K562 (cell line): ENCODE results near the gene FARSA.

Source experiments
- BRCA1 ChIP-seq, 2 experiments: fragments of 450-650 bp in 1 of 2; sonication (generic) in 1 of 2; formaldehyde crosslinking in 1 of 2; IDR thresholded peaks; 2 replicates each; pipeline versions ENCODE4 v1.5.0 to v1.6.1; 2017 to 2020; ENCODE audit warnings: mild to moderate bottlenecking in 1 of 2, missing genetic modification reagents in 1 of 2
- BRF1 ChIP-seq: IDR thresholded peaks from 3 replicates; pipeline ENCODE4 v1.6.1; 2011; ENCODE audit warnings: borderline replicate concordance, mild to moderate bottlenecking; ENCODE audit not compliant: insufficient read length; ENCODE audit errors: extremely low read depth
- HCFC1 ChIP-seq: IDR thresholded peaks from 2 replicates; pipeline ENCODE4 v1.6.1; 2012; ENCODE audit warnings: low read depth, low read length, improper control_type of control experiment
- HIVEP1 ChIP-seq: fragments of 250-450 bp; sonication (Bioruptor Pico); IDR thresholded peaks from 2 replicates; pipeline ENCODE4 v1.4.0; 2020; ENCODE audit warnings: mild to moderate bottlenecking
- HMG20A ChIP-seq: fragments of 450-650 bp; formaldehyde crosslinking; conservative IDR thresholded peaks from 2 replicates; pipeline ENCODE4 v1.4.0; 2020; ENCODE audit warnings: mild to moderate bottlenecking, mixed read lengths
- HNRNPK ChIP-seq: fragments of 200-400 bp; formaldehyde crosslinking; IDR thresholded peaks from one replicate; pipeline ENCODE4 v1.6.1; 2018; ENCODE audit warnings: mild to moderate bottlenecking, low read depth, low read length; ENCODE audit not compliant: poor library complexity, severe bottlenecking
- NFIC ChIP-seq: fragments of 450-650 bp; IDR thresholded peaks from 2 replicates; pipeline ENCODE4 v1.6.1; 2017; ENCODE audit warnings: mild to moderate bottlenecking, inconsistent platforms
- NR3C1 ChIP-seq: sonication (generic); formaldehyde crosslinking; IDR thresholded peaks from 2 replicates; pipeline ENCODE4 v1.8.1; 2022; ENCODE audit warnings: missing genetic modification reagents
- POLR2A ChIP-seq: fragments of 450-650 bp; conservative IDR thresholded peaks from 2 replicates; pipeline ENCODE4 v1.6.1; 2016
- RBM25 ChIP-seq: fragments of 200-400 bp; formaldehyde crosslinking; IDR thresholded peaks from 2 replicates; pipeline ENCODE4 v1.6.1; 2018; ENCODE audit warnings: low read length, low read depth, moderate library complexity; ENCODE audit not compliant: severe bottlenecking
- TF ChIP-seq, protein P1 (sequence below): fragments of 250-450 bp; sonication (Bioruptor Pico); IDR thresholded peaks from 2 replicates; pipeline ENCODE4 v1.4.0; 2020; ENCODE audit warnings: mild to moderate bottlenecking, moderate library complexity
- TF ChIP-seq, protein P2 (sequence below): sonication (generic); formaldehyde crosslinking; IDR thresholded peaks from 2 replicates; pipeline ENCODE4 v1.8.0; 2022; ENCODE audit warnings: mild to moderate bottlenecking, missing genetic modification reagents
- TF ChIP-seq, protein P3 (sequence below): fragments of 200-800 bp; sonication (Bioruptor generic); IDR thresholded peaks from 2 replicates; pipeline ENCODE4 v1.6.1; 2016; ENCODE audit warnings: missing genetic modification characterization, missing compliant biosample characterization
- TF ChIP-seq, protein P4 (sequence below): fragments of 450-650 bp; IDR thresholded peaks from 2 replicates; pipeline ENCODE4 v1.6.1; 2018; ENCODE audit not compliant: partially characterized antibody

- no peak for TF ChIP-seq NFIC
- TF ChIP-seq BRCA1 (IDR thresholded peaks at IDR 0.05), result no peak
- TF ChIP-seq BRCA1 (CRISPR knock-in tag; IDR thresholded peaks at IDR 0.05), result no peak
- TF ChIP-seq, protein P1, sequence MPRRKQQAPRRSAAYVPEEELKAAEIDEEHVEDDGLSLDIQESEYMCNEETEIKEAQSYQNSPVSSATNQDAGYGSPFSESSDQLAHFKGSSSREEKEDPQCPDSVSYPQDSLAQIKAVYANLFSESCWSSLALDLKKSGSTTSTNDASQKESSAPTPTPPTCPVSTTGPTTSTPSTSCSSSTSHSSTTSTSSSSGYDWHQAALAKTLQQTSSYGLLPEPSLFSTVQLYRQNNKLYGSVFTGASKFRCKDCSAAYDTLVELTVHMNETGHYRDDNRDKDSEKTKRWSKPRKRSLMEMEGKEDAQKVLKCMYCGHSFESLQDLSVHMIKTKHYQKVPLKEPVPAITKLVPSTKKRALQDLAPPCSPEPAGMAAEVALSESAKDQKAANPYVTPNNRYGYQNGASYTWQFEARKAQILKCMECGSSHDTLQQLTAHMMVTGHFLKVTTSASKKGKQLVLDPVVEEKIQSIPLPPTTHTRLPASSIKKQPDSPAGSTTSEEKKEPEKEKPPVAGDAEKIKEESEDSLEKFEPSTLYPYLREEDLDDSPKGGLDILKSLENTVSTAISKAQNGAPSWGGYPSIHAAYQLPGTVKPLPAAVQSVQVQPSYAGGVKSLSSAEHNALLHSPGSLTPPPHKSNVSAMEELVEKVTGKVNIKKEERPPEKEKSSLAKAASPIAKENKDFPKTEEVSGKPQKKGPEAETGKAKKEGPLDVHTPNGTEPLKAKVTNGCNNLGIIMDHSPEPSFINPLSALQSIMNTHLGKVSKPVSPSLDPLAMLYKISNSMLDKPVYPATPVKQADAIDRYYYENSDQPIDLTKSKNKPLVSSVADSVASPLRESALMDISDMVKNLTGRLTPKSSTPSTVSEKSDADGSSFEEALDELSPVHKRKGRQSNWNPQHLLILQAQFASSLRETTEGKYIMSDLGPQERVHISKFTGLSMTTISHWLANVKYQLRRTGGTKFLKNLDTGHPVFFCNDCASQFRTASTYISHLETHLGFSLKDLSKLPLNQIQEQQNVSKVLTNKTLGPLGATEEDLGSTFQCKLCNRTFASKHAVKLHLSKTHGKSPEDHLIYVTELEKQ (CRISPR knock-in tag), result no peak
- no peak for TF ChIP-seq RBM25
- TF ChIP-seq HMG20A (CRISPR knock-in tag), result no peak
- TF ChIP-seq, protein P2, sequence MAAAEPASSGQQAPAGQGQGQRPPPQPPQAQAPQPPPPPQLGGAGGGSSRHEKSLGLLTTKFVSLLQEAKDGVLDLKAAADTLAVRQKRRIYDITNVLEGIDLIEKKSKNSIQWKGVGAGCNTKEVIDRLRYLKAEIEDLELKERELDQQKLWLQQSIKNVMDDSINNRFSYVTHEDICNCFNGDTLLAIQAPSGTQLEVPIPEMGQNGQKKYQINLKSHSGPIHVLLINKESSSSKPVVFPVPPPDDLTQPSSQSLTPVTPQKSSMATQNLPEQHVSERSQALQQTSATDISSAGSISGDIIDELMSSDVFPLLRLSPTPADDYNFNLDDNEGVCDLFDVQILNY (CRISPR knock-in tag), result no peak
- no peak for TF ChIP-seq HNRNPK
- no peak for TF ChIP-seq HCFC1
- no peak for TF ChIP-seq POLR2A
- no peak for TF ChIP-seq HIVEP1 (CRISPR knock-in tag)
- TF ChIP-seq, protein P3, sequence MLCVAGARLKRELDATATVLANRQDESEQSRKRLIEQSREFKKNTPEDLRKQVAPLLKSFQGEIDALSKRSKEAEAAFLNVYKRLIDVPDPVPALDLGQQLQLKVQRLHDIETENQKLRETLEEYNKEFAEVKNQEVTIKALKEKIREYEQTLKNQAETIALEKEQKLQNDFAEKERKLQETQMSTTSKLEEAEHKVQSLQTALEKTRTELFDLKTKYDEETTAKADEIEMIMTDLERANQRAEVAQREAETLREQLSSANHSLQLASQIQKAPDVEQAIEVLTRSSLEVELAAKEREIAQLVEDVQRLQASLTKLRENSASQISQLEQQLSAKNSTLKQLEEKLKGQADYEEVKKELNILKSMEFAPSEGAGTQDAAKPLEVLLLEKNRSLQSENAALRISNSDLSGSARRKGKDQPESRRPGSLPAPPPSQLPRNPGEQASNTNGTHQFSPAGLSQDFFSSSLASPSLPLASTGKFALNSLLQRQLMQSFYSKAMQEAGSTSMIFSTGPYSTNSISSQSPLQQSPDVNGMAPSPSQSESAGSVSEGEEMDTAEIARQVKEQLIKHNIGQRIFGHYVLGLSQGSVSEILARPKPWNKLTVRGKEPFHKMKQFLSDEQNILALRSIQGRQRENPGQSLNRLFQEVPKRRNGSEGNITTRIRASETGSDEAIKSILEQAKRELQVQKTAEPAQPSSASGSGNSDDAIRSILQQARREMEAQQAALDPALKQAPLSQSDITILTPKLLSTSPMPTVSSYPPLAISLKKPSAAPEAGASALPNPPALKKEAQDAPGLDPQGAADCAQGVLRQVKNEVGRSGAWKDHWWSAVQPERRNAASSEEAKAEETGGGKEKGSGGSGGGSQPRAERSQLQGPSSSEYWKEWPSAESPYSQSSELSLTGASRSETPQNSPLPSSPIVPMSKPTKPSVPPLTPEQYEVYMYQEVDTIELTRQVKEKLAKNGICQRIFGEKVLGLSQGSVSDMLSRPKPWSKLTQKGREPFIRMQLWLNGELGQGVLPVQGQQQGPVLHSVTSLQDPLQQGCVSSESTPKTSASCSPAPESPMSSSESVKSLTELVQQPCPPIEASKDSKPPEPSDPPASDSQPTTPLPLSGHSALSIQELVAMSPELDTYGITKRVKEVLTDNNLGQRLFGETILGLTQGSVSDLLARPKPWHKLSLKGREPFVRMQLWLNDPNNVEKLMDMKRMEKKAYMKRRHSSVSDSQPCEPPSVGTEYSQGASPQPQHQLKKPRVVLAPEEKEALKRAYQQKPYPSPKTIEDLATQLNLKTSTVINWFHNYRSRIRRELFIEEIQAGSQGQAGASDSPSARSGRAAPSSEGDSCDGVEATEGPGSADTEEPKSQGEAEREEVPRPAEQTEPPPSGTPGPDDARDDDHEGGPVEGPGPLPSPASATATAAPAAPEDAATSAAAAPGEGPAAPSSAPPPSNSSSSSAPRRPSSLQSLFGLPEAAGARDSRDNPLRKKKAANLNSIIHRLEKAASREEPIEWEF (CRISPR knock-in tag), result no peak
- no peak for TF ChIP-seq BRF1
- no peak for TF ChIP-seq NR3C1 (CRISPR knock-in tag)
- TF ChIP-seq, protein P4, sequence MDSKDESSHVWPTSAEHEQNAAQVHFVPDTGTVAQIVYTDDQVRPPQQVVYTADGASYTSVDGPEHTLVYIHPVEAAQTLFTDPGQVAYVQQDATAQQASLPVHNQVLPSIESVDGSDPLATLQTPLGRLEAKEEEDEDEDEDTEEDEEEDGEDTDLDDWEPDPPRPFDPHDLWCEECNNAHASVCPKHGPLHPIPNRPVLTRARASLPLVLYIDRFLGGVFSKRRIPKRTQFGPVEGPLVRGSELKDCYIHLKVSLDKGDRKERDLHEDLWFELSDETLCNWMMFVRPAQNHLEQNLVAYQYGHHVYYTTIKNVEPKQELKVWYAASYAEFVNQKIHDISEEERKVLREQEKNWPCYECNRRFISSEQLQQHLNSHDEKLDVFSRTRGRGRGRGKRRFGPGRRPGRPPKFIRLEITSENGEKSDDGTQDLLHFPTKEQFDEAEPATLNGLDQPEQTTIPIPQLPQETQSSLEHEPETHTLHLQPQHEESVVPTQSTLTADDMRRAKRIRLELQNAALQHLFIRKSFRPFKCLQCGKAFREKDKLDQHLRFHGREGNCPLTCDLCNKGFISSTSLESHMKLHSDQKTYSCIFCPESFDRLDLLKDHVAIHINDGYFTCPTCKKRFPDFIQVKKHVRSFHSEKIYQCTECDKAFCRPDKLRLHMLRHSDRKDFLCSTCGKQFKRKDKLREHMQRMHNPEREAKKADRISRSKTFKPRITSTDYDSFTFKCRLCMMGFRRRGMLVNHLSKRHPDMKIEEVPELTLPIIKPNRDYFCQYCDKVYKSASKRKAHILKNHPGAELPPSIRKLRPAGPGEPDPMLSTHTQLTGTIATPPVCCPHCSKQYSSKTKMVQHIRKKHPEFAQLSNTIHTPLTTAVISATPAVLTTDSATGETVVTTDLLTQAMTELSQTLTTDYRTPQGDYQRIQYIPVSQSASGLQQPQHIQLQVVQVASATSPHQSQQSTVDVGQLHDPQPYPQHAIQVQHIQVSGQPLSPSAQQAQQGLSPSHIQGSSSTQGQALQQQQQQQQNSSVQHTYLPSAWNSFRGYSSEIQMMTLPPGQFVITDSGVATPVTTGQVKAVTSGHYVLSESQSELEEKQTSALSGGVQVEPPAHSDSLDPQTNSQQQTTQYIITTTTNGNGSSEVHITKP, result no peak
Observed at GRCh38 chr19:12884202-12884601, 49.3 kb downstream of the FARSA start.
